T-helper 1 cell (primary cell): ENCODE measurements around the gene DXO.
"Not testable (repeated sequence)": the region's sequence is repeated elsewhere in the genome, so short reads cannot be mapped to it uniquely, and the experiment has no call there.

ENCODE experiments used
- DNase-seq, 5 donors: peaks; one replicate each; pipeline ENCODE4 v3.0.0-alpha.2; 2012 to 2020
- total RNA-seq, 4 donors: gene quantifications; one replicate each; lab custom pipeline; 2026; lab: John Stamatoyannopoulos, UW

Gene DXO
- total RNA-seq = 33.4 to 52.1 (median 49.3) reads per million in 4 donors

DNA sequence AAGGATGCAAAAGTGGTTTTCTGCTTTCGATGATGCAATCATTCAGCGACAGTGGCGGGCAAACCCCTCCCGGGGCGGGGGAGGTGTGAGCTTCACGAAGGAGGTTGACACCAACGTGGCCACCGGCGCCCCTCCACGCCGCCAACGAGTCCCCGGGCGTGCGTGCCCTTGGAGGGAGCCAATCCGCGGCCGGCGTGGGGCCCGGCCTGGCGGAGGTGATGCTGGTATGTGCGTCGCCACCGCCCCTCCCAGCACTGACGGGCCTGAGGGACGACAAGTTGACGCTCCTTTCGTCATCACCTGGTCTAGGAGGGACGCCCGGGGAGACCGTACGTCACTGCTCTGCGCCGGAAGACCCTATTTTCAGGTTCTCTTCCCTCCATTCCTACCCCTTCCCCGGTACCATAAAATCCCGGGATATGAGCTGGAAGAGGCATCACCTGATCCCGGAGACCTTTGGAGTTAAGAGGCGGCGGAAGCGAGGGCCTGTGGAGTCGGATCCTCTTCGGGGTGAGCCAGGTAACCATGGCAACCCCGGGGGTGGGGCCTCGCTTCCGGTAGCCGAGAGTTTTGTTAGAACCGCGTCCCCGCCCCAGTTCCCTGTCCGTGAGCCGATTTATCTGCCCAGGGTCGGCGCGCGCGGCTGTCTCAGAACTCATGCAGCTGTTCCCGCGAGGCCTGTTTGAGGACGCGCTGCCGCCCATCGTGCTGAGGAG is at the start of gene DXO:
Gene DXO (minus strand): TSS at position 146 of the 716 bp plus-strand sequence. CDS start 463 bp downstream, outside the sequence.
- DNase-seq = peak; percentile 97 to 99 (median 98)

DNA sequence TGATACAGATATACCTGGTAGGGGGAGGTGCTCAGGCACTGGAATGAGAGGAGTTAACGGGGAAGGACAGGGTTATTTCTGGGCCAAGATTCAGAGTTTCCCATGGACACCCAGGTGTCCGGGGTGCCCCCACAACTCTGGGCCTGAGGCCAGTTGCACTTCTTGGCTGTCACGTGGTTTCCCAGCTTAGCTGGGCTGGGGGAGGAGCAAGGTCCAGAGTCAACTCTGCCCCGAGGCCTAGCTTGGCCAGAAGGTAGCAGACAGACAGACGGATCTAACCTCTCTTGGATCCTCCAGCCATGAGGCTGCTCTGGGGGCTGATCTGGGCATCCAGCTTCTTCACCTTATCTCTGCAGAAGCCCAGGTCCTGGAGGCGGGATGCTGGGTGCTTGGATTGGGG is 42.6 kb upstream of the DXO start, which contains the start of gene C4B:
Gene C4B (plus strand): TSS at position 249 of the 400 bp plus-strand sequence. CDS start 51 bp downstream, at position 300.
- not testable (repeated sequence) for DNase-seq

DNA sequence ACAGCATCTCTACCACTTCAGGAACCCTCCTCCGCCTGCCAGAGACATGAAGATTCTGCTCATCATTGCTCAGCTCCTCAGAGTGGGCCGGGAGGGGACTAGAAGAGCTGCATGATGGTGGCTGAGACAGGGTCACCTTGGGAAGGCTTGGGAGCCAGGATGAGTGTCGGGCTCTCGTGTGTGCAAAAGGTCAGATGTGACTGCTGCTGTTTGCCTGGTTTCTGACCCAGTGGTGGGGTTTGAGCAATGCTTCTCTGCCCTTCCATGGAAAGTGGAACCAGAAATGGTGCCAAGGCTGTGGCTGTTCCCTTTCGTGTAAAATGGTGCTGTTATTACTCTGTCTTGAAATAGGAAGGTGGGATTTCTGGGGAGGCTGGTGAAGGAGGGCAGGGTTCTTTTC is 41.8 kb upstream of the DXO start:
- not testable (repeated sequence) for DNase-seq

DNA sequence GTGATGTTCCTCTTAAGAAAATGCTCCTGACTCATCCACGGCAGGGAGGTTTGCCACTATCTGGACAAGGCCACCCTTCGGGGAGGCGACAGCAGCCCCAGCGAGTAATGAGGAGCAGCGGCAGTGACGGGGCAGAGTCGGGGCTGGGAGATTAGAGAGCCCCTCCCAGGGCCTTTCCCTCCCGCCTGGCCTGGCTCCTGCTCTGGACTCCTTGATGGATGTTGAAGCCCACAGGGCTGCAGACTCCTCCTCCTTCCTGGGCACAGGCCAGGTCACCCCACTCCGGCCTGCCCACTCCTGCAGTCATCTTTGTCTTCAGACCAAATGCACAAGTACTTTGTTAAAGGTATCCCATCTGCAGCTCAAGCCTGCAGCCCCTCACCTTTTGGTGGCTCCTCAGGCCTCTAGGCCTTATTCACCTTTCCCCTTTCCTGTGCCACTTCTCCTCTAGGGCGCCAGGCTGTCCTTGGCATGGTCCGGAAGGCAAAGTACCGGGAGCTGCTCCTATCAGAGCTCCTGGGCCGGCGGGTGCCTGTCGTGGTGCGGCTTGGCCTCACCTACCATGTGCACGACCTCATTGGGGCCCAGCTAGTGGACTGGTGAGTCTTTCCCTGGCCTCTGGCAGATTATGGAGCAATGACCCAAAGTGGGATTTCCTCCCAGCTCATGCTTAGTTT is 41.1 kb upstream of the DXO start:
- DNase-seq = not testable (repeated sequence)

DNA sequence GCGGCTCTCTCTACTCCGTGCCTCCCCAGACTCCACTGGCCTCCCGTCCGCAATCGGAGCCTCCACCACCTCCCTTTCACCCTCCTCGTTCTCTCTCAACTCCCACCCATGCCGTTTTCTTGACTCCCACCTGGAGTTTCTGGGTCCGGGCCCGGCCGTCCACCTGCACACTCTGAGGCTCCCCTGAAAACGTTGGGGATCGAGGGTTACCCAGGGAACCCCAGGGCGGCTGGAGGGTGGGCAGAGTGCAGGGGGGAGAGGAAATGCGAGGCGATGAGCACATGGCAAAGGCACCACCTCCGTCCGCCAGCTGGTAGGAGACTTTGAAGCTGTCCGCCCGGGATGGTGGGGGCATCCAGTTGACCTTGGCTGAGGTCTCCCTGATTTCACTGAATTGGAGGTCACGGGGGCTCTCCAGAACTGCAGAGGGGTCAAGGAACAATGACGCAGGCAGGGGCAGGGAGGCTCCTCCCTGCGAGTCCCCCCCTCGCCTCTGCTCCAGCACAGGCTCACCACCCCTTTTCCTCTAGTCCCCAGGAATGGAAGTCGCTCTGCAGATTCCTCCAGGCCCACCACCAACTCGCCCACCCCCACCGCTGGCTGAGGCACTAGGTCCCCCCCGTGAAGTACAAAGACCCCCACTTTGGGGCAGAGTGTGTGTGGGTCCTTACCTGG is 39.1 kb upstream of the DXO start:
- DNase-seq = not testable (repeated sequence)

DNA sequence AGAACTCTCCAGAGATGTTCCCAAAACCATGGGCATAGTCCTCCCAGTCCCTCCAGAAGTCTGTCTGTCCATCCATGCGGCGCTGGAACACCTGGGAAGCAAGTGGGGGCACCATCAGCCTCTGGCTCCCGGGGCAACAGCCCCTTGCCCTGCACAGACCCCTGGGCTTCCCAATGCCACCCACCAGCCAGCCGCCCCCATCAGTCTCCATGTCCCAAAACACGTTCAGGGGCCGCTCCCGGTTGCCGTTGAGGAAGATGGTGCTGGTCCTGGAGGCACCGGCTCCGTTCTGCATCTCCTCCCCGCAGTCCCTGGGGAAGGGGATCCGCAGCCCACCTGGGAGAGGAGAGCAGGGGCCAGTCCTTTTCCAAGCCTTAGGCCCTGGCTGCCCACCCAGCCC is 37.6 kb upstream of the DXO start:
- DNase-seq = not testable (repeated sequence)

DNA sequence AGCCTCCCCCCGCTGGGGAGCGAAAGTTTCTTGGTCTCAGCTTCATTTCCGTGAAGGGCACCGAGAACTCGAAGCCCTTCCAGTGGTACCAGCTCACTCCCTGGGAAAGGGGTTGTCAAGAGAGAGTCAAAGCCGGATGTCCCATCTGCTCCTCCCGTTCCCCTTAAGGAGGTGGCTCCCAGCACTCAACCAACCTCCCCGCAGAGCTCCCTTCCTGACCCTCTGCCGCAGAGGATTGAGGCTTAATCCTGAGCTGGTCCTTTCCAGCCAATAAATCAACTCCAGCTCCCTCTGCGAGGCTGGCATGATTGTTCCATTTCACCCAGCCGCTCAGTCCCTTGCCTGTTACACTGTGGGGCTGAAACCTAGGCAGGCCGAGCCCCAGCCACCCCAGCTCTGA is 36.7 kb upstream of the DXO start:
- not testable (repeated sequence) for DNase-seq

DNA sequence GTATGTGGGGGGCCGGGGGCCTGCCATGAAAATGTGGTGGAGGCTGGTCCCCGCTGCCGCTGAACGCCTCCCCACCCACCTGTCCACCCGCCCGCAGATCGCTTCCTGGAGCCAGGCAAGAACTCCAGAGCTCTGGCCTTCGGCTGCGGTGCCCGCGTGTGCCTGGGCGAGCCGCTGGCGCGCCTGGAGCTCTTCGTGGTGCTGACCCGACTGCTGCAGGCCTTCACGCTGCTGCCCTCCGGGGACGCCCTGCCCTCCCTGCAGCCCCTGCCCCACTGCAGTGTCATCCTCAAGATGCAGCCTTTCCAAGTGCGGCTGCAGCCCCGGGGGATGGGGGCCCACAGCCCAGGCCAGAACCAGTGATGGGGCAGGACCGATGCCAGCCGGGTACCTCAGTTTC is 36.1 kb upstream of the DXO start:
- not testable (repeated sequence) for DNase-seq

DNA sequence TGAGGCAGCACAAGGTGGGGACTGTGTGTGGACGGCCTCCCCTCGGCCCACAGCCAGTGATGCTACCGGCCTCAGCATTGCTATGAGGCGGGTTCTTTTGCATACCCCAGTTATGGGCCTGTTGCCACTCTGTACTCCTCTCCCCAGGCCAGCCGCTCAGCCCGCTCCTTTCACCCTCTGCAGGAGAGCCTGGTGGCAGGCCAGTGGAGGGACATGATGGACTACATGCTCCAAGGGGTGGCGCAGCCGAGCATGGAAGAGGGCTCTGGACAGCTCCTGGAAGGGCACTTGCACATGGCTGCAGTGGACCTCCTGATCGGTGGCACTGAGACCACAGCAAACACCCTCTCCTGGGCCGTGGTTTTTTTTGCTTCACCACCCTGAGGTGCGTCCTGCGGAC is 35.1 kb upstream of the DXO start:
- not testable (repeated sequence) for DNase-seq

DNA sequence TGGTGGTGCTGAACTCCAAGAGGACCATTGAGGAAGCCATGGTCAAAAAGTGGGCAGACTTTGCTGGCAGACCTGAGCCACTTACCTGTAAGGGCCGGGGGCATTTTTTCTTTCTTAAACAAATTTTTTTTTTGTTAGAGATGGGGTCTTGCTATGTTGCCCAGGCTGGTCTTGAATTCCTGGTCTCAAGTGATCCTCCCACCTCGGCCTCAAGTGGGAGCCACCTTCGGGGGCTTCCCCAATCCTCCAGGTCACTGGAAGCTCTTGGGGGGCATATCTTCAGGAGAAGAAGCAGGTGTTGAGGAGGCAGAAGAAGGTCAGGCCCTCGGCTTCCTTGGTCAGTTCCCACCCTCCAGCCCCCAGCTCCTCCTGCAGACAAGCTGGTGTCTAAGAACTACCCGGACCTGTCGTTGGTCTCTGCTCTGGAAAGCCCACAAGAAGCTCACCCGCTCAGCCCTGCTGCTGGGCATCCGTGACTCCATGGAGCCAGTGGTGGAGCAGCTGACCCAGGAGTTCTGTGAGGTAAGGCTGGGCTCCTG is 34.1 kb upstream of the DXO start:
- not testable (repeated sequence) for DNase-seq

DNA sequence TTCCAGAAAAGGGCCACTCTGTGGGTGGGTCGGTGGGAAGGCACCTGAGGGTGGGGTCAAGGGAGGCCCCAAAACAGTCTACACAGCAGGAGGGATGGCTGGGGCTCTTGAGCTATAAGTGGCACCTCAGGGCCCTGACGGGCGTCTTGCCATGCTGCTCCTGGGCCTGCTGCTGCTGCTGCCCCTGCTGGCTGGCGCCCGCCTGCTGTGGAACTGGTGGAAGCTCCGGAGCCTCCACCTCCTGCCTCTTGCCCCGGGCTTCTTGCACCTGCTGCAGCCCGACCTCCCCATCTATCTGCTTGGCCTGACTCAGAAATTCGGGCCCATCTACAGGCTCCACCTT is 33.6 kb upstream of the DXO start:
- DNase-seq = not testable (repeated sequence)

DNA sequence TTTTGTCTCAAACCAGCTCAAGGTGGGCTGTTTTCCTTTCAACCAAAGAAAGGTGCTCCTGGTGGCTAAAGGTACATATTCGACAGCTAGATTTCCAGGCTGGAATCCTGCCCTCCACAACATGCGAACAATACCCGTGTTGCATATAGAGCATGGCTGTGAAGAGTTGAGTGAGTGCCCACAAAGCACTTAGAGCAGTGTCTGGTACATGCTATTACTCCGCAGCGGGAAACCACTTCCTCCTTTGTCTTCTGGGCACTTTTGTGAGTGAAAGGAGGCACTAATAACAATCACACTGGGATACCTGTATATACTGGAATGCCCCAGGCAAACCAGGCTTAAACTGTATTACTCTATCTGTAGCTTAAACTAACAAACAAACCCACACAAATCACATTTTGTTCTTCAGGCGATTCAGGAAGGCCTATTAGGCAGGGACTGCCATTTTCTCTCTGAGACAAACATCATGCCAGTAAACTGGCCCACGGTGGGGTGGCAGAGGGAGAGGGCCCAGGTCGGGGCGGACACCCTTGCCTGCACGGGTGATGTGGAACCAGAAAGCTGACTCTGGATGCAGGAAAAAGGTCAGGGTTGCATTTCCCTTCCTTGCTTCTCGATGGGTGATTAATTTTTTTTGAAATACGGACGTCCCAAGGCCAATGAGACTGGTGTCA is 33.1 kb upstream of the DXO start:
- DNase-seq = not testable (repeated sequence)

DNA sequence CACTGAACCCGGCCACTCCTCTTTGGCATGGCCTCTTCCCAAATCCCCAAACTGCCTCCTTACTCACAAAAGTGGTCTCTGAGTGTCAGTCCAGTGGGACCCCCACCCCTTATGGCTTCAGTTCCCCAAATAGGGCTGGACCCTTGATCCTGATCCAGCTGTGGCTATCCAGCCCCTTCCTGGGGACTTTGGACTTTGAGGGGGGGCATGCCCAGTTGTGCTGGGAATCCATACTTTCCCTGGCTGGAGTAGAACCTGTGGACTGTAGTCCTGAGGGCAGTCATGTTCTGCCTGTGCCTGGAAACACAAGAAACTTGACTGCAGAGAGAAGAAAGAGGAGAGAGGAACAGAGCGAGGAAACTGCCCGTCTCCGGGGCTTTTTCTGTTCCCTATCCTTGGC is 32.5 kb upstream of the DXO start:
- DNase-seq = not testable (repeated sequence)

DNA sequence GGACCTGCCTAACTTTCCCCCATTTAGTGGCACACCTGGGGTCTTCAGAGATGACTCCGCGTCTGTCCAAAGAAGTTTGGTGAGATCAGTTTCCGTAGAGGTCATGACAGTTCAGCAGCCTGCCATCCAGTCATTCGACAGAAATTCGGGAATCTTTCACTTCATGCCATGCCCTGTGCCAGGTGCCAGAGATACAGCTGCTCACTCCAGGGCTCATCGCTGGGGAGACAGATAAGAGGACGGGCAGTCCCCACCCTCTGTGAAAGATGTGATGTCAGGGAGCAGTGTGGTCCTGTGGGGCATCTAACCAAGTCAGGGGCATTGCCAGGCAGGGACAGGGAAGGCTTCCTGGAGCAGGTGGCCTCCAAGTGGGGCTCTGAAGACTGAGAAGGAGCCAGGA is 31.4 kb upstream of the DXO start:
- DNase-seq = not testable (repeated sequence)

DNA sequence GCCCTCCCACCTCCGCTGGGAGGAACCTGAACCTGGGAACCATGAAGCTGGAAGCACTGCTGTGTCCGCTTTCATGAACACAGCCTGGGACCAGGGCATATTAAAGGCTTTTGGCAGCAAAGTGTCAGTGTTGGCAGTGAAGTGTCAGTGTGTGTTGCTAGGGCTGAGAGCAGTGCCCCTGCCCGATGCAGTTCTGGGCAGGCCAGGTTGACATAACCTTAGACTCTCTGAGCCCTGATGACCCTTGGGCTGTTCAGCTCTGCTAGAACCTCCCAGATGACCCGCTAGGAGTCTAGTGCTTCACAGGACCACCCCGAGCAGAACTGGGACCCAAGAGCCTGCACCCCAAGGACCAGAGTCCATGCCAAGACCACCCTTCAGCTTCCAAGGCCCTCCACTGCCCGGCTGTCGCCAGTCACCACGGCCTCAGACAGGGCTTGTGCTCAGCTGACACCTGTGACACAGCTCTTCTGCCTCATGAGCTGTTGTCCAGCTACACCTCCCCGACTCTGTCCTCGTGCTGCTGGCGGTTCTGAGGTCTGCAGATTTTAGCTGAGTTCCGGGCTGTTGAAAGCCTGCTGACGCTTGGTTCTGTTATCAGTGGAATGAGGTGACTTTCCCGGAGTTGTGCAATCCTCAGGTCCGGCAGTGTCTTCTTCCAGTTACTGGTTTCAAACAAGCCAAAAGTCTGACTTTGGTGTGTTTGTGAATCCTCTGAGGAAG is 30.8 kb upstream of the DXO start:
- DNase-seq = not testable (repeated sequence)

DNA sequence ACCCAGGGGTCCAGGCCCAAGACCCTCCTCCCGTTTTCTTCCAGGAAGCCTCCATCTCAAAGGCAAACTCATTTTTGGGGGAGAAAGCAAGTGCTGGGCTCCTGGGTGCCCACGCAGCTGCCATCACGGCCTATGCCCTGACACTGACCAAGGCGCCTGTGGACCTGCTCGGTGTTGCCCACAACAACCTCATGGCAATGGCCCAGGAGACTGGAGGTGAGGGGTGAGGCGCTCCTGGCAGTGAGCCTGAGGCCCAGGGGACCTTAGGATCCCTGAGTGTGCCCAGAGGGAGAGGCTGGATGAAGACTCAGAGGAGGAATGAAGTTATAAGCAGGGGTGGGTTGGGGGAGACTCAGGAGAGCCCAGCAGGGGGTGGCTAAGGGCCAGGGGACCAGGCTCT is 24.4 kb upstream of the DXO start:
- not testable (repeated sequence) for DNase-seq

DNA sequence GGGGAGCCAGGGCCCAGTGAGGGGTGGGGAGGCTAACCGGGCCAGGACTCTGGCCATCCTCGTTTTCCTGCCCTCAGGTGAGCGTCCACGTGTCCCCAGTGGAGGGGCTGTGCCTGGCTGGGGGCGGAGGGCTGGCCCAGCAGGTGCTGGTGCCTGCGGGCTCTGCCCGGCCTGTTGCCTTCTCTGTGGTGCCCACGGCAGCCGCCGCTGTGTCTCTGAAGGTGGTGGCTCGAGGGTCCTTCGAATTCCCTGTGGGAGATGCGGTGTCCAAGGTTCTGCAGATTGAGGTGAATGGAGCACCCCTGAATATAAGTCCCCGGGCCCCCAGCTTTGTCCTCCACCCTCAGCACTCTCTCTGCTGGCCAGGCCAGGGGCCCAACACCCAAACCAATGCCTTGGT is 22.5 kb upstream of the DXO start:
- not testable (repeated sequence) for DNase-seq

DNA sequence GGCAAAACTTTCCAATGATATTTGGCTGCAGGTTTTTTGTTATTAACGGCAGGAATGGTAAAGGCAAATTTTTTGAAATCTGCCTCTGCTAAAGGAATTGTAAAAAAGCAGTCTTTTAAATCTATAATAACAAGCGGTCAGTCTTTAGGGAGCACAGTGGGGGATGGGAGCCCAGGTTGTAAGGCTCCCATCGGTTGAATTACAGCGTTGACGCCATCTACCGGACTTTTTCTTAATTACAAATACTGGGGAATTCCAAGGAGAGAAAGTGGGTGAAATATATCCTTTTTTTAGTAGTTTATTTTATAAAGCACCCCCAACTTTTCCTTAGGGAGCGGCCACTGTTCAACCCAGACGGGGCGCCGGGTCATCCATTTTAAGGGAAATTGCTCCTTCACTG is 17.4 kb upstream of the DXO start:
- not testable (repeated sequence) for DNase-seq

DNA sequence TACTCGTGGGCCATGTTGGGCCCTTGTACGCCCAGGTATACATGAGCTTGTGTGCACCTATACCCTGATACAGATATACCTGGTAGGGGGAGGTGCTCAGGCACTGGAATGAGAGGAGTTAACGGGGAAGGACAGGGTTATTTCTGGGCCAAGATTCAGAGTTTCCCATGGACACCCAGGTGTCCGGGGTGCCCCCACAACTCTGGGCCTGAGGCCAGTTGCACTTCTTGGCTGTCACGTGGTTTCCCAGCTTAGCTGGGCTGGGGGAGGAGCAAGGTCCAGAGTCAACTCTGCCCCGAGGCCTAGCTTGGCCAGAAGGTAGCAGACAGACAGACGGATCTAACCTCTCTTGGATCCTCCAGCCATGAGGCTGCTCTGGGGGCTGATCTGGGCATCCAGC is 9.8 kb upstream of the DXO start, which contains the start of gene C4A:
Gene C4A (plus strand): TSS at position 314 of the 400 bp plus-strand sequence. CDS start 51 bp downstream, at position 365.
- DNase-seq = not testable (repeated sequence)

DNA sequence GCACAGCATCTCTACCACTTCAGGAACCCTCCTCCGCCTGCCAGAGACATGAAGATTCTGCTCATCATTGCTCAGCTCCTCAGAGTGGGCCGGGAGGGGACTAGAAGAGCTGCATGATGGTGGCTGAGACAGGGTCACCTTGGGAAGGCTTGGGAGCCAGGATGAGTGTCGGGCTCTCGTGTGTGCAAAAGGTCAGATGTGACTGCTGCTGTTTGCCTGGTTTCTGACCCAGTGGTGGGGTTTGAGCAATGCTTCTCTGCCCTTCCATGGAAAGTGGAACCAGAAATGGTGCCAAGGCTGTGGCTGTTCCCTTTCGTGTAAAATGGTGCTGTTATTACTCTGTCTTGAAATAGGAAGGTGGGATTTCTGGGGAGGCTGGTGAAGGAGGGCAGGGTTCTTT is 9.1 kb upstream of the DXO start:
- not testable (repeated sequence) for DNase-seq

DNA sequence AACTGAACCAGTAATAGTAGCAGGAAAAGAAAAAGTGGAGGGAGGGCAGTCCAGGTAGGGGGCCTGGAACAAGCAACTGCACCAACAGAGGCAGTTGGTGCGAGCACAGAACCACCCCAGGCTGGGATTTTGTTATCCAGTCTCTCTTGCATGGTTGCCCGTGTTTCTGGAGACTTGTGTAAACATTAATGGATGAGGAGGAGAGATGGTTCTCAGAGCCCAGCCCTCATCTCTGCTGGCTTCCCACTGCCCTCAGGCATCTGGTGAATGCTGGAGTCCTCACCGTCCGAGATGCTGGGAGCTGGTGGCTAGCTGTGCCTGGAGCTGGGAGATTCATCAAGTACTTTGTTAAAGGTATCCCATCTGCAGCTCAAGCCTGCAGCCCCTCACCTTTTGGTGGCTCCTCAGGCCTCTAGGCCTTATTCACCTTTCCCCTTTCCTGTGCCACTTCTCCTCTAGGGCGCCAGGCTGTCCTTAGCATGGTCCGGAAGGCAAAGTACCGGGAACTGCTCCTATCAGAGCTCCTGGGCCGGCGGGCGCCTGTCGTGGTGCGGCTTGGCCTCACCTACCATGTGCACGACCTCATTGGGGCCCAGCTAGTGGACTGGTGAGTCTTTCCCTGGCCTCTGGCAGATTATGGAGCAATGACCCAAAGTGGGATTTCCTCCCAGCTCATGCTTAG is 8.4 kb upstream of the DXO start:
- DNase-seq = not testable (repeated sequence)
